HG03039 (cell line): ENCODE measurements around the gene GAN.
"Not testable (repeated sequence)": the region's sequence is repeated elsewhere in the genome, so short reads cannot be mapped to it uniquely, and the experiment has no call there.

ENCODE experiments used
- ATAC-seq: cut with Tn5 transposase; IDR thresholded peaks from one replicate; pipeline ENCODE4 v1.9.1; 2021; ENCODE audit warnings: mild to moderate bottlenecking, moderate library complexity; ENCODE audit not compliant: unreplicated experiment

The GAN gene

DNA sequence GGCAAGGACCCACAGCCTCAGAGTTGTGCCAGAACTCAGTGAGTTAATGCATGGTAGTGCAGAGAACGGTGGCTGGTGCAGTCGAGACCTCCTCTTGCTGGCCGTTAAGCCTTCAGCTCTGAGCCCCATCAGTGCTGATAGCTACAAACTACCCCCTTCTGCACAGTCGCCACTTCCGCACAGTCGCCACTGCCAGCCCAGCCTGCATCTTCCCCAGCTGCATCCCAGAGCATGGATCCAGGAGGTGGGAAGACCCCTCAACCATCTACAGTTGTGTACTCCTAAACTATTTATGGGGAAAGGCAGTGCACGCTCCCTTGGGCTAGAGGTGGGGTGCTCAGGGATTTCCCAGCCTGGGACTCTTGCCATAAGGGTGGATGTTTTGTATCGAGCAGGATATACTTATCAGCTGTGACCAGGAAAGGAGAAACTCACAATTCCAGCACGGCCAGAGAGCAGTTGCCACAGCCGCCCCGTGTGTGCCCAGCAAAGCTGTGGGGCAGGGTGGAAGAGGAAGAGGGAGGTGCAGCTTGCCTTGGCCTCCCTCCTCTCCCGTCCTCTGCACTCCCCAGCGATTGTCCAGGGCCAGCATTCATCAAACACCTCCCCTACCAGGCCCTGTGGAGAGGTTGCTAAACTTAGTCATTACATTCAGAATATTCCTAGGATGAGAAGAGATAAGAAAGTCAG lies 80.3 kb downstream of the GAN start:
- no peak for ATAC-seq

DNA sequence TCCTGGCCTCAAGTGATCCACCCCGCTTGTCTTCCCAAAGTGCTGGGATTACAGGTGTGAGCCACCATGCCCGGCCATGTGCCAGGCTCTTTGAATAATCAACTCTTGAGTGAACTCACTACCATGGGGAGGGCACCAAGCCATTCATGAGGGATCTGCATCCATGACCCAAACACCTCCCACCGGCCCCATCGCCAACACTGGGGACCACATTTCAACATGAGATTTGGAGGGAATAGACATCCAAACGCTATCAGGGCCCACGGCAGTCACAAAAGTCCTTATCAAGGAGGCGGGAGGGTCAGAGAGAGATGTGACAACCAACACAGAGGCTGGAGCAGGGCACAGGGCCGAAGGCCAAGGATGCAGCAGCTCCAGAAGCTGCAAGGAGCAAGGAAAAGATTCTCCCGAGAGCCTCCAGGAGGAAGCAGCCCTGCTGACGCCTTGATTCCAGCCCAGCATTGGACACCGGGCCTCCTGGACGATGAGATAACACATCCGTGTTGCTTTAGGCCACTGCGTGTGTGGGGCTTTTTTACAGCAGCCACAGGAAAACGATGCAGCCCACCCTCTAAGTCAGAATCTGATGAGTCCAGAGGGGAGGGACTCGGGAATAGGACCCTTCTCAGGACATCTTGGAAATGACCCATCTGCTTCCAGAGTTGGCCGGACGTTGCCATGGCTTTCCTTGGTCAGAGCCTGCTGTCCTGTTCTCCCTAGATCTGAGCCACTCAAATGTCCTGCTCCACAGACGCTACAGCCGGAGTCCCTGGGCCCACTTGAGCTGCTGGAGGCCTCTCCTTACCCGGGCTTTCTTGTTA lies 82.5 kb downstream of the GAN start:
- ATAC-seq = no peak

DNA sequence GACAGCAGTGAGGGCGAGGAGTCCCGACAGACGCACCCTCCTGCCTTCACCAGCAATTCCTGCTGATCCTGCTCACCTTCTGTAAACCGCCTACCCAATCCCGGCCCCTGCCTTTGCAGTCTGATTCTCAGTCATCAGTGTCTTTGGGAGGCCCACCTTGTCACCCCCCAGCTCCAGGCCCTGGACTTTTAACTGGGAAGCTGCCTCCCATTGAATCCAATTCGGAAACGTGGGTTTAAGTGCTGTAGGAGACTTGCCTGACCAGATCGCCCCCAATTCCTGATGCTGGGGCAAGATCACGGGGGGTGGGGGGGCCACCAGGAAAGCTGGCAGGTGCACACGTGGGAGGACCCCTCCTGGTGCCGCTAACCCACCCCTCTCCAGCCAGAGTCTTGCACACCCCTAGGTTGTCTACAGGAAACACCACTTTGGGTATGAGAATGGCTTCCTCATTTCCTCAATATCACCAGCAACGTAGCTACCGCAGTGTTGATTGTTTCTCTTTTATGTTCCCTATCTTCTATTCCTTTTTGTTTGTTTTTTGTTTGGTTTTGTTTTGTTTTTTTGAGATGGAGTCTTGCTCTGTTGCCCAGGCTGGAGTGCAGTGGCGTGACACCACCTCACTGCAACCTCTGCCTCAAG lies 83.2 kb downstream of the GAN start:
- no peak for ATAC-seq

DNA sequence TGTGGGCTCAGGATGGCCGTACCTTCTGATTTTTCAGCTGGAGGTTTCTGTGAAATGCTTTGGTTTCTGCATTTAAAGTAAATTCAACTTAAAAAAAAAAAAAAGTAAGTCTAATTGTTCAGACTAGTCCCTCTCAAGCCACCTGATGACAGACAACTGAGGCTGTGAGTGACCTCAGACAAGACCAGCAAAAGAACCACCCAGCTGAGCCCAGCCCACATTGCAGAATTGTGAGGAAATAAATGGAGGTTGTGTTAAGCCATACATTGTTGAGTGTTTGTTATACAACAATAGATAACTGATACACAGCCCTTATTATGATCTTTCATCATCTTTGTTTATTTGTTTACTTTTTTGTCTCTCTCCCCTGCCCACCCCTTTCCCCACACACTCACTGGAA lies 85.1 kb downstream of the GAN start:
- no peak for ATAC-seq

DNA sequence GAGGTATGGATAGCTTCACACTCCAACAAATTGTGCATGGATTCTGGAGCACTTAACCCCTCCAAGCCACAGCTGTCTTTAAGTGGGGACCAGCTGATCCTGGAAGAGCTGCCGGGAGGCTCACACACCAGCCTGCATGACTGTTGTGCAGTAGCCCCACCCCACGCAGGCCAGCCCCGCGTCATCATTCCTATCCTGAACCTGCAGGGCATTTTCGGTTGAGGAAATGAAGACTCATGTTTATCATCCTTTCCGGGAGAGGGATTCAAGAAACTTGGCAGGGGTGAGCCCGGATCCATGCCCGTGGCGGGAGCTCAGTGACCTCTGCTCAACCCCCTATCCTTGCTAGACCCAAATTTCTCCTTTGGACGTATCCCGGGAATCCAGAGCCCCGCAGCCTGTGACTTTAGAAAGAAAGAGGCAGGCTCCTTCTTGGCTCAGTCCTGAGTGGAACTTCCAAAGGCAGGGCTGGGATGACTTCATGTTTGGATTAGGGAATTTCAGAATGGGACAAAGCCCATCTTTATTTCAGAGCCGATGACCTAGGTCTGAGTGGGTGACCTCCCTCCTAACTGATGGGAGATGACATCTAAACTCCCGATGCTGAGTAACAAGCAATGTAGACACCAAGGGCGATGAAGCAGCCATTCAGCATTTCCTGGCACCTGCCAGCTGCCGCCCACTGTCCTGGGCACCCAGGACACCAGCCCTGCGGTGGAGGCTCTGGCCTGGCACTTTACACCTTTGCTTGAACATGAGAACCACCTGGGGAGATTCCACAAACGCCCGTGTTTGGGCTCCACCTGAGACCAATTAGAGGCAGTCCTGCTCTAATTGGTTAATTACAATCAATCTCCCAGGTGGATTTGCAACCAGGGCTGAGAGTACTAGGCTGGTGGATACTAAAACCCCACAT lies 86.5 kb downstream of the GAN start:
- no peak for ATAC-seq

DNA sequence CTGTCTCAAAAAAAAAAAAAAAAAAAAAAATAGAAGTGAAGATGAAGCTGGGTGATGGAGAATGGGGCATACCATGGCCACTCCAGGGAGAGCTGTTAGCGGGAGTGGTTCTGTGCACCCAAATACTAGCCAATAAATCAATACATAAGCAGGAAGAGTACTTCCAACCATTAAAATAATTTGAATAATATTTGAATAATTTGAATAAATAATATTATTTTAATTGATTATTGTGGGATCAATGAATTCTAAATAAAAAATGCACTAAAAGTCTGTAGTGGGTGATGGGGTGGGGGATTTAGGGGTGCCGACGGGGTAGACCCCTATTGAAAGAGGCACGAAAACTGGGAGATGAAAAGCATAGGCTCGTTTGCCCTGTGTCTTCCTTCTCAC lies 88.4 kb downstream of the GAN start:
- ATAC-seq = no peak

DNA sequence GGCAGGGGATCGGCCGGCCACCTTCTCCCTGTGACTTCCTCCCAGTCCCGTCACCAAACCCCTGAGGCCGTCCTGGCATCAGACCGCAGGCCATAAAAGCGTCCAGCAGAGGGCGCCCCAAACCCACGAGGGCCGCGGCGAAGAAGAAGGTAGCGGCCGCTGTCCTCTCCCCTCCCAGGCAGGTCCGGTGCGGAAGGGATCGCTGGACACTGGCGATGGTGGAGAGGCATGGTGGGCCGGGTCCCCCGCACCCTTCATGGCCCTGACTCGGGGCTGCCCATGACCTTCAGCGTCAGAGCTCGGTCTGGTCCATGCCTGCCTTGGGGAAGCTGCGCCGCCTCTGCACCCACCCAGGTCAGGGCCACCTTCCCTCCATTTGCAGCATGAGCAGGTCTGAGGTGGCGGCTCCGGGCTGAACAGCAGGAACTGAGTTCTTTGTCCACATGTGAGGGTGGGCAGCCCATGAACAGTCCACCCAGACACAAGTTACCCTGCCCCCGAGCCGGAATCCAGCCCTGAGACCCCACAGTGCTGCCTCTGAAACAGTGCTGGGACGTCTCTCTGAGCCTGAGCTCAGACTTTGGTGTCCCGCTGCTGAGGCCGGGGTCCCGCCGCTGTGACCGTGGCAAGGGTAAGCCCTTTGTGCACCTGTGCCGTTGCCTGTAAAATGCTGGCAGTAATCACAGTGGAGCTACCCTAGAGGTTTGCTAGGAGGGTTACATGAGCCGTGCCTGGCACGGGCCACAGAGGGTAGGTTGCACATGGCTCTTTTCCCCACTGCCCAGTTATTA lies 89.0 kb downstream of the GAN start:
- peak; percentile 49 for ATAC-seq

DNA sequence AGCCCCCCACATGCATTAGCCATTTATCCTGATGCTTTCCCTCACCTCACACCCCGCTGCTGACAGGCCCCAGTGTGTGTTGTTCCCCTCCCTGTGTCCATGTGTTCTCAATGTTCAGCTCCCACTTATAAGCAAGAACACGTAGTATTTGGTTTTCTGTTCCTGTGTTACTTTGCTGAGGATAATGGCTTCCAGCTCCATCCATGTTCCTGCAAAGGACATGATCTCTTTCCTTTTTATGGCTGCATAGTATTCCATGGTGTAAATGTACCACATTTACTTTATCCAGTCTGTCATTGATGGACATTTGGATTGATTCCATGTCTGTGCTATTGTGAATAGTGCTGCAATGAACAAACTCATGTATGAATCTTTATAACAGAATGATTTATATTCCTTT lies 90.2 kb downstream of the GAN start:
- not testable (repeated sequence) for ATAC-seq

DNA sequence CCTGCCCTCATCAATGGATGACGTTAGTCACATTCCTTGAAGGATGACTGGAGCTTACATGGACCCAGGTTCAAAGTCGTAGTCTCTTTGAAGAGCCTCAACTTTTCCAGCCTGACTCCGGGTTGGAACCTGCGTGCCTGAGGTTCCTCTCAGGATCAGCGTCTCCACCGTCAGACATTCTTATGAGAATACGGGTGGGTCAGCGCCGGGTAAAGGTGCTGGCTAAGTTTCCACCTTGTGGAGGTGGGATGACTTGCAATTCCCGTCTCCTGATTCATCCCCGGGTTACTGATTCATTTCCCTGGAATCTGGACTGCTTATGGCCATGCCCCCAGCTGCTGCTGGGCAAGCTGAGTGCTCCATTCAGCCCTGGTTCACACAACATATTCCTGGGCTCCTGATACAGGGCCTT lies 90.9 kb downstream of the GAN start:
- no peak for ATAC-seq

DNA sequence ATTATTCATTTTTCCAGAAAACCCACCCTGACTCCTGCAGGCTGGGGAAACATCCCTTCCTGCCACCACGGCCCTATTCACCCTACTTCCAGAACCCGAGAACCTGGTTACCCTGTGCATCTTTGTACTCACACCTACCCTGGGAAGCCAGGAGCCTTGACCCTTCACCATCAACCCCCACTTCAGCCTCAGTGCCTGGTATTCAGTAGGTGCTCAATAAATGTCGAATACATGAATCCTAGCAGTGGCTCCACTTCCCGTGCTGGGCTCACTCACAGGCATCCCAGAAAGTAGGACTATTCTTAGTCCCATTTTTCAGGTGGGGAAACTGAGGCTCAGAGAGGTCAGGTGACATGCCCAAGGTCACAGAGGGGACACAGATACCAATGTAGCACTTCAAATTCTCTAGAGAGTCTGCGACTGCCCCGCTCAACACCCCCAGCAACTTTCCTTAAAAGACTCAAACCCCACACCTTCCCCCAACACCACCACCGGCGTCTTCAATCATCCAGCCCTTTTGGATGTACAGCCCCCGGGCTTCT lies 93.7 kb downstream of the GAN start:
- ATAC-seq = no peak

DNA sequence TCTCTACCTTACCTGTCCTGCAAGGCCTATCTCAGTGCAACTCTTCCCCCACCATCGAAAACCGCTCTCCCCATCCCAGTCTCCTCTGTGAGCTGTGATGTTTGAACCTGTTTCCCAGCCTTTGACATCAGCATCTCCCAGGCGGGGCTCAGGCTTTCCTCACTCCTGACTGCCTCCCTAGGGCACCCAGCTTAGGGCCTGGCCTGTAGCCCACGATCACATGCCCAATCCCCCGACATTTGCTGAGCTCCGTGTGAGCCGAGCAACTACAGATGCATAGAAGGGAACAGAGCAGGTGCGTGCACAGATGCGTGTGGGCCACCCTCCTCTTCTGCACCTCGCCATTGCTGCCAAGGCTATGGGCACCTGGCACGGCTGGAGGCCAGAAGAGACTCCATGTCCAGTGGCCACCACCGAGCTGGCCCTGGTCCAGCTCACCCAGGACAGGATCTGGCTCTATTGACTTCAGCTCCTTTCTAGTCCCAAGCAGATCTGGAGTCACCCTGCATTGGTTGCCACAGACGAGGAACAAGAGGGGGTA lies 94.3 kb downstream of the GAN start:
- ATAC-seq = no peak

DNA sequence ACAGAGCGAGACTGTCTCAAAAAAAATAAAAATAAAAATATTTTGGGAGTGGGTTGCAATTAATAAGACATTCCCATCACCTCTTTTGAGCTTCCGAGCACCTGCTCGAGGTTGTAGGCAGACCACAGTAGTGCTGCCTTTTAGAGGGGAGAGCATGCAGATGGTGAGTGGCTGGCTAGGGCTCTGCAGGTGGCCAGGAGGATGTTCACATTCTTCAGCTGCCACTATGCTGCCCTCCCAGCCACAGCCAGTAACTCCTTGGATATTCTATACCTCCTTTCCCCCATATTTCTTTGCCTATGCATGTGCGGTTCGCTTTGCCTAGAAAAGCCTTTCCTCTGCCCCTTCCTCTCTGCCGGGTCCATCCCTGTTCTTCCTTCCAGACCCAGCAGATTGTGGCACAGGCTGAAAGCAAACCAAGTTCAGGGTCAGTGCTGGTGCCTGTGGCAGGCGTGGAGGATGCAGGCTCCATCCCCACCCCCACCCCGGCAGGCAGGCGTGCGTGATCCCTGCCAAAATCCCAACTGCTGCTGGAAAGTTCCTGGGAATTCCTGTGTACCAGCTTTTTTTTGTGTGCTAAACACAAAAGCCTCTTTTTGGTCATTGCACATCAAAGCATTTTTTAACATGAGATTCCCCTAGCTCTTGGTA lies 96.0 kb downstream of the GAN start:
- ATAC-seq = no peak

DNA sequence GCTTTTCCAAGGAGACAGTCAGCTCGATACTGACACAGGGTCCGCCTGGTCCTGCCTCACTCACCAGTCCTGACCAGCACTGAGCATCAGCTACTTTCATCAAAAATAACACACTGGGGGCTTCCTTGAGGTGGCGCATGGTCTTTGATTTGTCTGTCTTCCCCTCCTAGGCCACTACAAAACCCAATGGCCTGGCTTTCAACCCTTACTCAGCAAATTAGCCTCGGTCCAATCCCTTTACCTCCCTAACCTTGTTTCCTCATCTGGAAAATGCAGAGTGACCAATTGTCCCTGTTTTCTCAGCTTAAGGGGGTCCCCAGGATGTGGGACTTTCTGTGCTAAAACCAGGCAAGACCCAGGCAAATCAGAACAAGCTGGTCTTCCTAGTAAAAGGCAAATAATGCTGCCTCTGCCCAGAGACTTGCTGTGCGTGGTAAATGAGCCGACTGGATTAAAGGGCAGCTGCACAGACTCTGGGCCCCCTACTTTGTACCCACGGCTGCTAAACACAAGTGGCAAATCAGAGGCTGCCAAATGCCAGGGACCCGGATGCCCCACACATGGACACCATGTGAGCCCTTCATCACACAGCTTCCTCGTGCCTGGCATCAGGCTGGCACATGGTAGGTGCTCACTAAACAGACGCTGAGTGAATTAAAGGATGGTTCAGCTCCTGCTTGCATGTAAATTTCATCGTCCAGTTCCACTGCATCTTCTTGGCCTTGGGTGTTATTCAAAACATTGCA lies 98.7 kb downstream of the GAN start:
- no peak for ATAC-seq

DNA sequence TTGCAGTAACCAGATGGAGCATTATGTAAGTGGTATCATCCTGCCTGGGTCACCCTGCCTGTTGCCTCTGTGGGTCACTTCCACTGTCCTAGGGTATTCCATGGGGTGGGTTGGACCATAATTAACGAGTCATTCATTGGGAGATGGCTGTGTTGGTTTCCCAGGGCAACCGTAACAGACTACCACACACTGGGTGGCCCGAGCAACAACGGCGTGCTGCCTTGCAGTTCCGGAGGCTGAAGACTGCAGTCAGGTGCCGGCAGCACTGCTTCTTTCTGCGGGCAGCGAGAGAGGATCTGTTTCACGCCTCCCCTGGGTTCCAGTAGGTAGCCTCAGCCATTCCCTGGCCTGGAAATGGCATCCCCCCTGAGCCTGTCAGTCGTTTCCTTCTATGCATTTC lies 101.0 kb downstream of the GAN start:
- no peak for ATAC-seq

DNA sequence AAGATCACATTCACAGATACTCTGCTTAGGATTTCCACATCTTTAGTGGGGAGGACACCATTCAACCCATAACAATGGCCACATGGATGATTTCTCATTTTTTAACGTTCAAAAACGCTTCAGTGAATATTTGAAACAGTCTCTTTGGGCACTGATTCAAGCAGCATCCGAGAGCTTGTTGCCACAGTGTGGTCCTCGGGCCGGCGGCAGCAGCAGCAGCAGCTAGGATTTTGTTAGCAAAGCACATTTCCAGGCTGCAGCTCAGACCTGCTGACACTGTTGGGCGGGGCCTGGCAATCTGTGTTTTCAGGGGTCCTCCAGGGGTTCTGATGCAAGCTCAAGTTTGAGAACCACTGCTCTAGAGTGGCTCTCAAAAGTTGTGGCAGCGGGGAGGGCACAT lies 102.0 kb downstream of the GAN start:
- ATAC-seq = no peak

DNA sequence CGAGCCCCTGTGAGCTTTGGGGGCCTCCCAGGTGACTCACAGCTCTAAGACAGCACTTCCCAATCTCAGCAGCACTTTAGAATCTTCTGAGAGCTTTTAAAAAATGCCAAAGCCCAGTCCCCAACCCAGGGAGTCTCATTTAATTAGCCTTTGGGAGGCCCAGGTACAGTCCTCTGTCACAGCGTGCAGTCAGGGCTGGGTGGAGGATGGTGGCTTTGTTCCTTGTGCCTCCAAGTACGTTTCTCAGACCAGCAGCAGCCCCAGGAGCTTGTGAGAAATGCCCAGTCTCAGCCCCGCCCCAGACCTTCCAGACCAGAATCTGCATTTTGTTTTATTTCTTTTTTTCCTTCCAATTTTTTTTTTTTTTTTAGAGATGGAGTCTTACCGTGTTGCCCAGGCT lies 102.4 kb downstream of the GAN start:
- ATAC-seq = no peak

DNA sequence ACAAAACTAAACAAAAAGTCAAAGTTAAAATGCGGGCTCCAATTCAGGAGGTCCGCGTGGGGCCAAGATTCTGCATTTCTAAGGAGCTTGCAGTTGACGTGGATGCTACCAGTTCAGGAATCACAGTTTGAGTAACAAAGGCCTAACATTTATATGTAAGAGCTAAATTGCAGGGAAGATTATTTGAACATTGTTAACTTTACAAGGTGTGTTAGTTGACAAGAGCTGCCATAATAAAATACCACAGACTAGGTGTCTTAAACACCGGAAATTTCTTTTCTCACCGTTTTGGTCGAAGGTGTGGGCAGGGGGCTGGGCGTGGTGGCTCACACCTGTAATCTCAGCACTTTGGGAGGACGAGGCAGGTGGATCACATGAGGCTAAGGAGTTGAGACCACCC lies 105.0 kb downstream of the GAN start:
- ATAC-seq = no peak

DNA sequence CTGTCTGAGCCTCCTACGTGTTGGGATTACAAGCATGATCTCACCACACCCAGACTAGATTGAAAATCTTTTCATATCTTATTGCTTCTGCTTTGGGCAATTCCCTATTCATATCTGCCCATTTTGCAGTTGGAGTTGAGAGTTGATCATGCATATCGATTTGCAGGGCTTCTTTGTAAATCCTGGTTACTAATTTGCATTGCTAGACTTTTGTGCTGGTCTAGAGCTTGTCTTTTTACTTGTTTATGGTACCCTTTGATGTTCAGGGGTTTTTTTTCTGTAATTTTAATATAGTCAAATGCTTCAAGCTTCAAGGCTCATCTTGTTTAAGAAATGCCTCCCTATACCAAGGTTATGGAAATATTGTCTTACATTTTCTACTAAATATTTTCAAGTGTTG lies 106.4 kb downstream of the GAN start:
- no peak for ATAC-seq

DNA sequence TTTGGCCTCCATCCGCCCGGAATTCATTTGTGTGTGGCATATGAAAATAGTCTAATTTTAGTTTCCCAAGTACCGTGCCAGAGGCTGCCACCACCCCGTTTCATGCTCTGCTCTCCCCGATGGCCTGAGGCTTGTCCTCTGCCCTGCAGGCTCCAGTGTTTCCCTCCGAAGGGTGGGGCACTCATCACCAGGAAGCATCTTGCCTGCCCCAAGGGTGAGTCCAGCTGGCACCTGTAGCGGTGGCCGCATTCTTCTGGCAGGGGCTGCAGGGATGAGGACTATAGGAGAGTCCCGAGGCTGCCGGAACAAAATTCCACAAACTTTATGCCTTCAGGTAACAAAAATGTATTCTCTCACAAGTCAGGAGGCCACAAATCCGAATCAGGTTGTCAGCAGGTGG lies 106.8 kb downstream of the GAN start:
- ATAC-seq = no peak
